ENCODE measurements around the gene PSTK. TPM values are rescaled to one million over a fixed set of nuclear protein-coding genes. Genes with fewer than 3 reads are reported as not detected.

Gene PSTK
- polyA plus RNA-seq, 3 donors: 3.5 to 4.7 (median 4.2) TPM

DNA sequence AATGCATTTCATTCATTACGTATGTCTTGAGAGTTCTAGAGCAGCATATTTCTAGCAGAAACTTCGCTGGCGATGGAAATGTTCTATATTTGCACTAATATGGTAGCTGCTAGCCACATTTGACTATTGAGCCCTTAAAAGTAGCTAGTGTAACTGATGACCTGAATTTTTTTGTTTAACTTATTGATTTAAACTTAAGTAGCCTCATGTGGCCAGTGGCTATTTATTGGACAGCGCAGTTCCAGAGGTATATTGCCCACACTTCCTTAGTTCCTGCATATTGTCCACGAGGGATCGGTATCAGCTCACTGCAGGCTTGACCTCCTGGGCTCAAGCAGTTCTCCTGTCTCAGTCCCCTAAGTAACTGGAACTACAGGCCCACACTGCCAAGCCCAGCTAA lies 3.7 kb downstream of the PSTK start:
- no peak for DNase-seq
- Histone ChIP-seq H3K9ac (ENCODE audit: insufficient read depth, low read length, poor library complexity, severe bottlenecking) (no peak overlapping the region), H3K79me2 (ENCODE audit: insufficient read depth, low read length) (no peaks in the 10 kb centered on the region), H3K4me1 (ENCODE audit: control insufficient read depth in 1 of 2, insufficient read depth in 2 of 2, low read length in 2 of 2) (peaks cover 14 to 16% of the 10 kb centered on the region in 2 donors), H3K27me3 (ENCODE audit: control insufficient read depth in 2 of 2, insufficient read depth in 2 of 2, low read length in 2 of 2) (no peaks in the 10 kb centered on the region), H3K27ac (ENCODE audit: low read depth in 1 of 2, low read length in 2 of 2) (no peak overlapping the region), H3K4me2 (replicated peaks; ENCODE audit: extremely low read depth, low read length, poor library complexity, severe bottlenecking) (no peak overlapping the region), H3K36me3 (replicated peaks in 1 of 2; ENCODE audit: control insufficient read depth in 1 of 2, insufficient read depth in 2 of 2, low read length in 2 of 2) (peaks cover 0 to 11% of the 10 kb centered on the region in 2 donors), H3K9me3 (replicated peaks in 1 of 2; ENCODE audit: control insufficient read depth in 1 of 2, insufficient read depth in 1 of 2, low read length in 2 of 2) (no peaks in the 10 kb centered on the region), H4K20me1 (ENCODE audit: insufficient read depth, low read length) (no peaks in the 10 kb centered on the region), H3K4me3 (replicated peaks in 1 of 3; ENCODE audit: low read depth in 2 of 3, low read length in 3 of 3) (no peak overlapping the region), H2AFZ (ENCODE audit: insufficient read depth, low read depth, low read length, poor library complexity, severe bottlenecking) (no peak overlapping the region)
- 100% methylated on average over 2 of the region's 6 CpGs for WGBS (ENCODE audit: insufficient coverage)
- Mint-ChIP-seq H3K27me3 (ENCODE audit: low read depth in 3 of 3) (no peaks in the 10 kb centered on the region), H3K36me3 (peaks cover 17 to 19% of the 10 kb centered on the region in 2 donors), H3K9me3 (no peaks in the 10 kb centered on the region), H3K27ac (no peak overlapping the region), H3K4me1 (peaks cover 13% of the 10 kb centered on the region), H3K4me3 (no peak overlapping the region)
- no peak for TF ChIP-seq CTCF (IDR thresholded peaks at IDR 0.05)
- intact Hi-C loops (cut with micrococcal nuclease): no loop called here

DNA sequence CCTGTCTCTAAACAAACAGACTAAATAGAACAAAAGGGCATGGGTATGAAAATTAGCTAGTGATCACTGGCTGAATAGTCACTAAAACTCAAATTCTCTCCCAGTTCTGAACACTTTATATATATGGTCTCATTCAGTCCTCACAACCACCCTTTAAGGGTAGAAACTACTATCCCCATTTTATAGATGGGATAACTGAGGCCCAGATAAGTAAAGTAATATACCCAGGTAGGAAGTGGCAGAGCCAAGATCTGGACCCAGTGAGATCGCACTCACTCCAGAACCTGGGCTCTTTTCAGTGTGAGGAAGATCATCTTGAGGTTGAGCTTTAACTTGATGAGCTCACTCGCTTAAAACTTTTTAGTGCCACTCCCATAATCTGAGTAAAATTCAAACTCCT lies 4.5 kb downstream of the PSTK start:
- H3K36me3 ChIP-seq (replicated peaks in 1 of 2; ENCODE audit: control insufficient read depth in 1 of 2, insufficient read depth in 2 of 2, low read length in 2 of 2): peaks cover 0 to 11% of the 10 kb centered on the region in 2 donors
- H3K79me2 ChIP-seq (ENCODE audit: insufficient read depth, low read length): no peaks in the 10 kb centered on the region
- no peak overlapping the region for H3K4me3 Mint-ChIP-seq
- no peaks in the 10 kb centered on the region for H3K27me3 Mint-ChIP-seq (ENCODE audit: low read depth in 3 of 3)
- H3K9me3 ChIP-seq (replicated peaks in 1 of 2; ENCODE audit: control insufficient read depth in 1 of 2, insufficient read depth in 1 of 2, low read length in 2 of 2): no peaks in the 10 kb centered on the region
- 100% methylated on average over 1 of the region's 2 CpGs for WGBS (ENCODE audit: insufficient coverage)
- H3K4me2 ChIP-seq (replicated peaks; ENCODE audit: extremely low read depth, low read length, poor library complexity, severe bottlenecking): no peak overlapping the region
- H4K20me1 ChIP-seq (ENCODE audit: insufficient read depth, low read length): no peaks in the 10 kb centered on the region
- peaks cover 10 to 12% of the 10 kb centered on the region in 2 donors for H3K4me1 ChIP-seq (ENCODE audit: control insufficient read depth in 1 of 2, insufficient read depth in 2 of 2, low read length in 2 of 2)
- peaks cover 12% of the 10 kb centered on the region for H3K4me1 Mint-ChIP-seq
- H3K9me3 Mint-ChIP-seq: no peaks in the 10 kb centered on the region
- H3K27ac ChIP-seq (ENCODE audit: low read depth in 1 of 2, low read length in 2 of 2): no peak overlapping the region
- TF ChIP-seq CTCF (IDR thresholded peaks at IDR 0.05): no peak
- H3K36me3 Mint-ChIP-seq: peaks cover 17 to 19% of the 10 kb centered on the region in 2 donors
- no peak for DNase-seq
- peak overlapping the region in 1 of 7 donors; percentile 74 for H3K27ac Mint-ChIP-seq
- H2AFZ ChIP-seq (ENCODE audit: insufficient read depth, low read depth, low read length, poor library complexity, severe bottlenecking): no peak overlapping the region
- H3K4me3 ChIP-seq (replicated peaks in 1 of 3; ENCODE audit: low read depth in 2 of 3, low read length in 3 of 3): no peak overlapping the region
- intact Hi-C loops (cut with micrococcal nuclease): no loop called here
- H3K9ac ChIP-seq (ENCODE audit: insufficient read depth, low read length, poor library complexity, severe bottlenecking): no peak overlapping the region
- H3K27me3 ChIP-seq (ENCODE audit: control insufficient read depth in 2 of 2, insufficient read depth in 2 of 2, low read length in 2 of 2): no peaks in the 10 kb centered on the region

All from CD14-positive monocyte (primary cell).